Lung microvascular endothelial cell (primary cell): ENCODE results near the gene KLF9. TPM values are rescaled to one million over a fixed set of nuclear protein-coding genes. Genes with fewer than 3 reads are reported as not detected.
"Not testable (repeated sequence)": the region's sequence is repeated elsewhere in the genome, so short reads cannot be mapped to it uniquely, and the experiment has no call there.

Experiments used
- DNase-seq, 2 donors: peaks; one replicate each; pipeline versions ENCODE4 v3.0.0 to v3.0.0-alpha.2; 2010; ENCODE audit warnings: low read depth in 2 of 2
- total RNA-seq: library from RNA; depleted of rRNA; stranded (reverse); fragments of >200 nt; gene quantifications from 2 replicates; pipeline ENCODE4 v1.2.1, GENCODE V29; 2014

The KLF9 gene
- total RNA-seq, 1 donor from 2014 or later: 23.2 TPM

- DNase-seq: no peak
These were observed 8.5 kb downstream of the KLF9 start for GRCh38 chr9:70405808-70406433.

GRCh38 chr9:70404261-70404660, 10.2 kb downstream of the KLF9 start:
- DNase-seq: no peak

- peak; percentile 49 to 96 for DNase-seq
These were observed 10.8 kb downstream of the KLF9 start for GRCh38 chr9:70403618-70404025.

GRCh38 chr9:70403166-70403565, 11.3 kb downstream of the KLF9 start:
- DNase-seq: peak in 1 of 2 donors; percentile 40

GRCh38 chr9:70402213-70402612, 12.2 kb downstream of the KLF9 start:
- DNase-seq: no peak

GRCh38 chr9:70401241-70401640, 13.2 kb downstream of the KLF9 start:
- not testable (repeated sequence) for DNase-seq

GRCh38 chr9:70400107-70400892, 14.2 kb downstream of the KLF9 start:
- DNase-seq: no peak

GRCh38 chr9:70399141-70399540, 15.3 kb downstream of the KLF9 start:
- DNase-seq: no peak

- peak; percentile 33 to 56 for DNase-seq
These were observed 16.3 kb downstream of the KLF9 start for GRCh38 chr9:70398145-70398556.

- no peak for DNase-seq
These were observed 18.8 kb downstream of the KLF9 start for GRCh38 chr9:70395652-70396051.

GRCh38 chr9:70392850-70393249, 21.6 kb downstream of the KLF9 start:
- peak in 1 of 2 donors; percentile 31 for DNase-seq

GRCh38 chr9:70392189-70392588, 22.3 kb downstream of the KLF9 start:
- DNase-seq: peak in 1 of 2 donors; percentile 37

GRCh38 chr9:70390933-70391341, 23.5 kb downstream of the KLF9 start:
- peak in 1 of 2 donors; percentile 40 for DNase-seq

- peak; percentile 37 to 59 for DNase-seq
These were observed 24.7 kb downstream of the KLF9 start for GRCh38 chr9:70389621-70390266.

- no peak for DNase-seq
These were observed 25.3 kb downstream of the KLF9 start for GRCh38 chr9:70389188-70389587.

GRCh38 chr9:70387663-70388062, 26.8 kb downstream of the KLF9 start:
- DNase-seq: no peak

GRCh38 chr9:70385426-70385825, 29.0 kb downstream of the KLF9 start:
- DNase-seq: no peak

- no peak for DNase-seq
These were observed 31.5 kb downstream of the KLF9 start for GRCh38 chr9:70382709-70383605.

GRCh38 chr9:70382046-70382708, 32.3 kb downstream of the KLF9 start:
- no peak for DNase-seq

- no peak for DNase-seq
These were observed 39.4 kb downstream of the KLF9 start for GRCh38 chr9:70374962-70375618.
